Activated naive CD4-positive, alpha-beta T cell (primary cell): Measurements from ENCODE around the gene MRGPRG.

Experiments used
- DNase-seq, 4 experiments: peaks; one replicate each; lab custom pipeline; 2025; lab: John Stamatoyannopoulos, UW

Gene MRGPRG

GRCh38 chr11:3195251-3196160 is 23.1 kb downstream of the MRGPRG start:
- no peak for DNase-seq

DNA sequence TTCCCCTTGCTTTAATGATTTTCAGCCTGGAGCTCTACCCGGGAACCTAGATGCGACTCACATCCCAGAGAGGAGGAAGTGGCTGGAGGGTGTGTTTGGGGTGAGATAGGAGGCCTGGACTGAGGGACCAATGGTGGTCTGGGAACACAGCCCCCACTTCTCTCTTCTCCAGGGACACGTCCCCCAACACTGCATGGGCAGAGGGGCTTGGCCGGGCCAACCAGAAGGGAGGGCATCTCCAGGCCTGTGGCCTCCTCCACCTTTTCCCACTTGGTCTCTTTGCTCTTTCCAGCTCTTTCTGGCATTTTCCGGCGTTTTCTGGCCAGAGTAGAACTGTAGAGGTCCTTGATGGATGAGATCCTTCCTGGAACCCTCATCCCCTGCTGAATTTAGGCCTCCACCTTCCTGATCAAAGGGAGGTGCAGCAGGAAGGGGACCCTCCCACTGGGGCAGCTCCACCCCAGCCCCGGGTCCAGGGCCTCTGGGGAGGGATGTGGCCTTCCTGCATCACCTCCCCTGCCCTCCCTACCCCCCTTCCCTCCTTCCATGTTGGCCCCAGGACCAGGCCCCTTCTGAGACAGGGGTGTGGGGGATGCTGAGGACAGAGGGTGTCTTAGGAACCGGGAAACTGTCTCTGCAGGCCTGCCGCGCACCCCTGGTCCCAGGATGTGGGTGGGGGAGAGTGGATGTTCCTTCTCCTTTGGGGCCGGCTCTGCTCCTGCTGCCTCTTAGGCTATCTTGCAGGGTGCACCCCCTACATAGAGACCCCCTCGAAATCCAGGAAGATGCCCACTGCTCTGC is 24.4 kb downstream of the MRGPRG start:
- no peak for DNase-seq

- no peak for DNase-seq
These were observed 25.1 kb downstream of the MRGPRG start for GRCh38 chr11:3193373-3194015.

DNA sequence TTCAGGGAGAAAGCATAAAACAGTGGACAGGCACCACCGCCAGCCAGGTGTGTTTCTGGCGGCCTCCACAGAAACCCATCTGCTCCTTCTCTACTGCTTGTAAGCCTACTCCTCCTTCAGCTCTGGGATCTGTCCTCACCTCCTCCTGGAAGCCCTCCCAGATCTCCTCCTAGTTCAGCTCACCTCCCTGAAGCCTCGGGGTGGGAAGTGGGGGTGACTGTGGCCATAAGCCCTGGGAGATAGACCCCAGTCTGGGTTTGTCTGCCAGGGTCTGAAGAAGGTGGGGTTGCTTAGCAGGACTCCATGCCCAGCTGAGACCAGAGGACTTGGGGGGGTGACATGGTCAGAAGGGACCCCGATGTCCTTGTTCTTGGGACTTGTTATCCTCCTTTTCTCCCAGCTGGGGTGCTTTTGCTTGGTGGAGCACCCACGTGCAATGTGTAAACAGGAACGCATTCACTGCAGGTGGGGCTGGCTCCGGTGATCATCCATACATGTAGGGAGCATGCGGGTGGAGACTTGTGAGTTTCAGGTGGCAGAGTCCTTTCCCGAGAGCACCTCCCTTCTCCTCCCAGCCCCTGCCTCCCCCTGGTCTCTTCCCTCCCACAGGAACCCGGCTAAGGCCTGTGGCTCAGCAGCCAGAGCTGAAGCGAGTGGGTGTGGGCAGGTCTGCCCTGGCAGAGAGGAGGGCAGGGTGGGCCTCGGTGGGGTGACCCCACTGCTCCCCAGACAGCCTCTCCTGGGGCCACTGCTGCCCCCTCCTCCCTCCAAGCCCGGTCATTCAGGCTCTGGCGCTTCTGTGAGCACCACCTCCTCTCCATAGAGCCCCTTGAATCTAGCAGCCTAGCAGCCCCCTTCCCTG is 25.9 kb downstream of the MRGPRG start:
- DNase-seq = no peak

- no peak for DNase-seq
These were observed 26.9 kb downstream of the MRGPRG start for GRCh38 chr11:3191586-3192324.

GRCh38 chr11:3190600-3190999 is 28.0 kb downstream of the MRGPRG start:
- no peak for DNase-seq

- no peak for DNase-seq
These were observed 28.6 kb downstream of the MRGPRG start for GRCh38 chr11:3189886-3190583.

- no peak for DNase-seq
These were observed 29.3 kb downstream of the MRGPRG start for GRCh38 chr11:3189196-3189843.

DNA sequence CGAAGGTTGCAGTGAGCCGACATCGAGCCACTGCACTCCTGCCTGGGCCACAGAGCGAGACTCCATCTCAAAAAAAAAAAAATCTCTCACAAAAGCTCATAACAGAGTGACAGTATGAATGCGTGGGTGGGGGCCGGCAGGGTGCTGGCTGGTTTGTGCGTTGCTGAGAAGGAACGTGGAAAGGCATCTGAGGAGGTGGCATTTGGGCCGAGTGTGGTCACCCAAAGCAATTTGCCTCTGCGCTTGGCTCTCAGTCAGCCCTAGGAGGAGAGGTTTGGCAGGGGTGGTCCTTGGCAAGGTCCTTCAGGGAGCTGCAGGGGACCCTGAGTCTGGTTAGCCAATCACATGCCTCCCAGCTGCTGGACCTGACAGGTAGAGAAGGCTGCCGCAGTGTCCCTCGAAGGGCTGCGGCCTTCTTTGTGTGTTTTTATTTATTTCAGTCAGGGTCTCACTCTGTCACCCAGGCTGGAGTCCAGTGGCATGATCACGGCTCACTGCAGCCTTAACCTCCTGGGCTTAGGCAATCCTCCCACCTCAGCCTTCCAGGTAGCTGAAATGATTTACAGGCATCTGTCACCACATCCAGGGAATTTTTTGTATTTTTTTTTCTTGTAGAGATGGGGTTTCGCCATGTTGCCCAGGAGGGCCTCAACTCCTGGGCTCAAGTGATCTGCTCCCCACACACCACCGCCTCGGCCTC is 30.0 kb downstream of the MRGPRG start:
- no peak for DNase-seq

DNA sequence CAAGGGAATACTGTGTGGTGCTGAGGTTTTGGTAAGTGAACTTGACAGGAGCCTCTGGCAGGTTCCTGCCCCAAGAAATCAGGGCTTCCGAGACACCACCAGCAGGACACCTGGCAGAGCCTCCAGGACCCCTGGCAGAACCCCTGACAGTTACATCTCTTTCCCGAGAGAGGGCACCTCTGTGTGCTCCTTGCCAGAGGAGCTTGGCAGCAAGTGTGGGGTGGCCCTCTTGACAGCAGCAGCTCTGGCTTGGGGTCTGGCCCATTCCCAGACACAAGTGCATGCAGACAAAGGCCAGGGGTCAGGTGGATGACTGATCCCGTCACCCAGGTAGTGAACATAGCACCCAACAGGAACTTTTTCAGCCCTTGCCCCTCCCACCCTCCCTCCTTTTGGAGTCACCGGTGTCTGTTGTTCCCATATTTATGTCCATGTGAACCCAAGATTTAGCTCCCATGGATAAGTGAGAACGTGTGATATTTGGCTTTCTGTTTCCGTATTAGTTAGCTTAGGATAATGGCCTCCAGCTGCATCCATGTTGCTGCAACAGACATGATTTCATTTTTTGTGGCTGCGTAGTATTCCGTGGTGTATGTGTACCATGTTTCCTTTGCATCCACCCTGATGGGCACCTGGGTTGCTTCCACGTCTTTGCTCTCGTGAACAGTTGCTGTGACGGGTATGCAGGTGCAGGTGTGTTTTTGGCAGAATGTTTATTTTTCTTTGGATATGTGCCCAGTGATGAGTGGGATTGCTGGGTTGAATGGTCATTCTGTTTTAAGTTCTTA is 32.3 kb downstream of the MRGPRG start:
- DNase-seq = no peak

DNA sequence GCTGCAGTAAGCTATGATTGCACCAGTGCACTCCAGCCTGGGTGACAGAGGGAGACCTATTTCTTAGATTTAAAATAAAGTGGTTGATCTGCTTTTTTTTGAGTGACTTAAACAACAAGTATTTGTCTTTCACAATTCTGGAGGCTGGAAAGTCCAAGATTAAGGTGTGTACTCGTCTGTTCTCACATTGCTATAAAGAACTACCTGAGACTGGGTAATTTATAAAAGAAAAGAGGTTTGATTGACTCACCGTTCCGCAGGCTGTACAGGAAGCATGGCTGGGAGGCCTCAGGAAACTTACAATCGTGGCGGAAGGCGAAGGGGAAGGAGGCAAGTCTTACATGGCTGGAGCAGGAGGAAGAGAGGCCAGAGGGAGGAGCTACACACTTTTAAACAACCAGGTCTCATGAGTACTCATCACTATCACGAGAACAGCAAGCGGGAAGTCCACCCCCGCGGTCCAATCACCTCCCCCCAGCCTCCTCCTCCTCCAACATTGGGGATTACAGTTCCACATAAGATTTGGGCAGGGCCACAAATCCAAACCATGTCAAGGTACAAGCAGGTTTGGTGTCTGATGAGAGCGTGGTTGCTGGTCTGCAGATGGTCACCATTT is 33.8 kb downstream of the MRGPRG start:
- no peak for DNase-seq

DNA sequence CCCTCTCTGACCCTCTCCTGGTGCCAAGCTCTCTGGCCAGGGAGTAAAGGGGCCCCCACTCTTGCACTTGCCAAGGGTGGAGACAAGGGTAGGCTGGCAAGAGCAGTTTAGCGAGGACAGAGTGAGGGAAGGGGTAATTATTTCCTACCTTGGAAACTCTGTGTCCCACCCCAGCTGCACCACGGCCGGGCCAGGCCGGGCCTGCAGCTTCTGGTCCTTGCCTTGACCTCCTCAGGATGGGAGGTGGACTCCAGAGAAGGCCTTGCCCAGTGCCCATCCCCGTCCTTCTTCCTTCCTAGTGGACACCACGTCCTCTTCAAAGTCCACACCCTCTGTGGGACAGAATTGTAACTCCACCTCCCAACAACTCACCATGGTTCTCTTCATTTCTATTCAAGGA is 35.1 kb downstream of the MRGPRG start:
- no peak for DNase-seq

DNA sequence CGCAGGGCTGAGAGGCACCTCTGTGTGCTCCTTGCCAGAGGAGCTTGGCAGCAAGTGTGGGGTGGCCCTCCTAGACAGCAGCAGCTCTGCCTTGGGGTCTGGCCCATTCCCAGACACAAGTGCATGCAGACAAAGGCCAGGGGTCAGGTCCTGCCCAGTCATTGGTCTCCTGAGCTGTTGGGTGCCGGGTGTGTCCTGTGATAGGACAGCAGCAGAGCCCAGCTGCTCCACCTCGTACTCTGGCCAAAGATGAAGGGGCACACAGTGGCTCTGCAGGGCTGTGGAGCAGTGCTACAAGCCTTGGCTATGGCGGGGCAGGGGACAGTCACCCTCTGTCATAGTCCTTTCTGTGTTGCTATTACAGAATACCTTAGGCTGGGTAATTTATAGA is 36.2 kb downstream of the MRGPRG start:
- DNase-seq = no peak

DNA sequence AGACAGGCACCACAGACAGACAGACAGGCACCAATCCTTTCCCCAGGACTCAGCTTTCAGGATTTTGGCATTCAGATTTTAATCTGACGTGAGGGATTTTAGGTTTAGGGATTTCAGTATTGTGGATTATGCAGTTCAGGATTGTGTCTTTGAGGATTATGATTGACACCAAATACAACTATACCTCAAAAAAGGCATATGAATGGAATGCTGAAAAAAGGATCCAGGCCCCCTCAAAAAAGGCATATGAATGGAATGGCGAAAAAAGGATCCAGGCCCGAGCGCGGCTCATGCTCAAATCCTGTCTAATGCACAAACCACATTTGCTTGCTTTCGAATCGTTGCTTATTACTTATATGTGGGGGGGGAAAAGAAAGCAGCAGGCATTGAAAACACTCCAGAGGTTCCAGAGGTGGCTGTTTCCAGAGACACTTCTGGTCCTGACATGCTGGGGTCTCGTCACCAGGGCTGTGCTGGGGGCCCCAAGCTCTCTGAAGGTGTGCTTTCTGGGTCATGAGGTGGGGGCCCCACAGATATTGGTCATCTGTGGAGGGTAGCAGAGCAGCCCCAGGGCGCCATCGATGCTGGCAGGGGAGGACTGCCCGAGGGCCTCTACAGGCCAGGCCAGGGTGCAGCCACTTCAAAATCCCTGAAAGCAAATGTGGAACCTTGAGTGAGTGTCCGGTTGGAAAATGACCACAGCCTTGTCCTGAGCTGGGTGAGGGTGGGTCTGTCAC is 36.7 kb downstream of the MRGPRG start:
- DNase-seq = no peak

DNA sequence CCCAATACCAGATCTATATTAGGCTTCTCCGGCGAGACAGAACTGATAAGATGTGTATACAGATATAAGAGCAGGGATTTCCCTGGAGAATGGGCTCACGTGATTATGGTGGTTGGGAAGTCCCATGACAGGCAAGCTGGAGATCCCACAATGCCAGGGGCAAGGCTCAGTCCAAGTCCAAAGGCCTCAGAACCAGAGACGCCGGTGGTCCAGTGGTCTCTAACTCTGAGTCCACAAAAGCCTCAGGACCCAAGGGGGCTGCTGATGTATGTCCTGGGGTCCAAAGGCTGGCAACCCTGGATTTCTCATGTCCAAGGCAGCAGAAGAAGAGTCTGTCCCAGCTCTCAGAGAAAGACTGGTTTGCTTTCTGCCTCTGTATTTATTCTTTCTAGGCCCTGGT is 37.7 kb downstream of the MRGPRG start:
- no peak for DNase-seq

DNA sequence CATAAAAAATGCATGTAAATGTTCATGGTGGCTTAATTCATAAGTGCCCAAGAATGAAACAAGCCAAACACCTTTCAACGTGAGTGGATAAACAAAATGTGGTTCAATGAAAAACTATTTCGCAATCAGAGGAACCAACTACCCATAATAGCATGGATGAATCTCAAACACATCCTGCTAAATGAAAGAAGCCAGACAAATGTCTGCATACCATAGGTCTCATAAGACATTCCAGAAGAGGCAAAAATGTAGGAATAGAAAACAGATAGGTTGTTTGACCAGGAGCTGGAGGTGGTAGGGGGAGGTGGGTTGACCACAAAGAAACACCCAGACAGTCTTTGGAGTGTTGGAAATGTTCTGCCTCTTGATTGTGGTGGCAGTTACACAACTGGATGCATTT is 40.3 kb downstream of the MRGPRG start:
- no peak for DNase-seq

DNA sequence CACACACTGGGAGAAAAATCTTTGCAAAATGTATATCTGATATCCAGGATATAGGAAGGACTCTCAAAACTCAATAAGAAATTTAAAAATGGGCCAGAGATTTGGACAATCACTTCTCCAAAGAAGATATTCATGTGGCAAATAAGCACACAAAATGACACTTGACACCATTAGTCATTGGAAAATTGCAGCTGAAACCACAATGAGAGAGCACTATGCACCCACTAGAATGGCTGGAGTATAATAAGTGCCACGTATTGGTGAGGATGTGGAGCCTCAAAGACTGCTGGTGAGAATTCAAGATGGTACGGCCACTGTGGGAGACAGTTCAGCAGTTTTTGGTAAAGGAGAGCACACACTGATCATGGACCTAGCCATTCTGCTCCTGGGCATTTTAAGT is 40.7 kb downstream of the MRGPRG start:
- DNase-seq = no peak
